Measurements from ENCODE around the gene HDGF. TPM values are rescaled to one million over a fixed set of nuclear protein-coding genes. Genes with fewer than 3 reads are reported as not detected.

Gene HDGF
- total and polyA plus RNA-seq, 7 experiments from 2014 or later: 25.0 to 224 (median 90.9) TPM

- Histone ChIP-seq H3K4me1 (ENCODE audit: control insufficient read depth in 2 of 2, insufficient read depth in 2 of 2, low read length in 2 of 2) (peaks cover 16 to 20% of the 10 kb centered on the region in 2 donors), H3K36me3 (ENCODE audit: control insufficient read depth in 2 of 3, insufficient read depth in 3 of 3, low read length in 3 of 3) (peaks cover 0 to 39% (median 8%) of the 10 kb centered on the region in 3 experiments), H3K27ac (ENCODE audit: low read depth, low read length) (peak overlapping the region; percentile 19), H3K27me3 (ENCODE audit: control insufficient read depth in 2 of 2, insufficient read depth in 2 of 2, low read length in 2 of 2) (no peaks in the 10 kb centered on the region), H3K4me3 (ENCODE audit: low read length) (no peak overlapping the region), H3K9me3 (ENCODE audit: control insufficient read depth in 2 of 3, low read length in 3 of 3) (no peaks in the 10 kb centered on the region)
- H3K36me3 Mint-ChIP-seq: peaks cover 0 to 19% (median 12%) of the 10 kb centered on the region in 5 donors
- POLR2A ChIA-PET: interaction anchor here (1.7 to 4.6 kb wide), 2 partner anchors 10 to 29 kb away, joined by 7 to 77 read pairs; partner anchors contain the start of genes ISG20L2, METTL25B and PRCC
- no peak overlapping the region for H3K4me3 Mint-ChIP-seq
- peak overlapping the region in 3 of 9 donors; percentile 38 to 68 (median 58) for H3K27ac Mint-ChIP-seq
- intact Hi-C loops (cut with micrococcal nuclease): no loop called here
- DNase-seq (no peak), ATAC-seq (no peak)
- H3K9me3 Mint-ChIP-seq: peaks cover 0 to 1% (median 0%) of the 10 kb centered on the region in 11 donors
- peaks cover 19 to 35% (median 31%) of the 10 kb centered on the region in 7 donors for H3K4me1 Mint-ChIP-seq
- CTCF ChIA-PET: interaction anchor here (1.3 kb wide), 1 partner anchor 10 kb away, joined by 3 read pairs; the partner anchor contains the start of genes ISG20L2 and METTL25B
- no peaks in the 10 kb centered on the region for H3K27me3 Mint-ChIP-seq
These were observed 13.1 kb downstream of the HDGF start for GRCh38 chr1:156738407-156738806.

- Mint-ChIP-seq H3K27me3 (no peaks in the 10 kb centered on the region), H3K4me1 (peaks cover 8 to 23% (median 18%) of the 10 kb centered on the region in 7 donors), H3K4me3 (no peak overlapping the region), H3K36me3 (peaks cover 0 to 11% (median 6%) of the 10 kb centered on the region in 5 donors), H3K27ac (no peak overlapping the region), H3K9me3 (no peaks in the 10 kb centered on the region)
- Histone ChIP-seq H3K4me3 (ENCODE audit: low read length) (no peak overlapping the region), H3K9me3 (ENCODE audit: control insufficient read depth in 2 of 3, low read length in 3 of 3) (no peaks in the 10 kb centered on the region), H3K27me3 (ENCODE audit: control insufficient read depth in 2 of 2, insufficient read depth in 2 of 2, low read length in 2 of 2) (no peaks in the 10 kb centered on the region), H3K4me1 (ENCODE audit: control insufficient read depth in 2 of 2, insufficient read depth in 2 of 2, low read length in 2 of 2) (peaks cover under 1 to 4% of the 10 kb centered on the region in 2 donors), H3K27ac (ENCODE audit: low read depth, low read length) (no peak overlapping the region), H3K36me3 (ENCODE audit: control insufficient read depth in 2 of 3, insufficient read depth in 3 of 3, low read length in 3 of 3) (peaks cover 0 to 28% (median 8%) of the 10 kb centered on the region in 3 experiments)
- ChIA-PET POLR2A (no interaction called here), CTCF (no interaction called here)
- ATAC-seq: no peak
- DNase-seq: no peak
- intact Hi-C loops (cut with micrococcal nuclease): no loop called here
These were observed 17.4 kb downstream of the HDGF start for GRCh38 chr1:156733989-156734584.

GRCh38 chr1:156728599-156729462, 22.6 kb downstream of the HDGF start, which contains the start of gene ISG20L2:
TSS of gene ISG20L2 (minus strand) at chr1:156728766. CDS start at chr1:156727652, 1,114 bp downstream.
- Mint-ChIP-seq H3K27ac (peak within 1 kb of the TSS in 4 of 9 donors; percentile 94 to 99 (median 98)), H3K36me3 (peaks cover 6 to 16% (median 14%) of the 10 kb centered on the region in 5 donors), H3K4me1 (peaks cover 18 to 35% (median 22%) of the 10 kb centered on the region in 7 donors), H3K4me3 (no peak within 1 kb of the TSS), H3K9me3 (no peaks in the 10 kb centered on the region), H3K27me3 (no peaks in the 10 kb centered on the region)
- peaks cover 38 to 40% of the 10 kb centered on the region in 2 donors for H3K4me1 ChIP-seq (ENCODE audit: control insufficient read depth in 2 of 2, insufficient read depth in 2 of 2, low read length in 2 of 2)
- CTCF ChIA-PET: interaction anchor here (0.6 to 6.9 kb wide), 9 partner anchors 10 to 164 kb away, joined by 3 to 234 read pairs (median 4); partner anchors contain the start of genes INSRR, MRPL24, NTRK1 and PEAR1
- no peaks in the 10 kb centered on the region for H3K27me3 ChIP-seq (ENCODE audit: control insufficient read depth in 2 of 2, insufficient read depth in 2 of 2, low read length in 2 of 2)
- intact Hi-C loops (cut with micrococcal nuclease): loop anchor here (1.0 to 10.0 kb wide), 11 partner anchors 12 to 394 kb away; partner anchors contain the start of genes CCT3 (in 2 of the 2), HDGF (in 2 of the 2), MRPL24 (in 2 of the 2) and PRCC (in 2 of the 2)
- peak within 1 kb of the TSS; percentile 97 for H3K4me3 ChIP-seq (ENCODE audit: low read length)
- peak within 1 kb of the TSS; percentile 95 for H3K27ac ChIP-seq (ENCODE audit: low read depth, low read length)
- peaks cover 4 to 20% (median 6%) of the 10 kb centered on the region in 3 experiments for H3K36me3 ChIP-seq (ENCODE audit: control insufficient read depth in 2 of 3, insufficient read depth in 3 of 3, low read length in 3 of 3)
- DNase-seq (peak; percentile 76 to 98 (median 94)), ATAC-seq (peak; percentile 96)
- H3K9me3 ChIP-seq (ENCODE audit: control insufficient read depth in 2 of 3, low read length in 3 of 3): no peaks in the 10 kb centered on the region
- POLR2A ChIA-PET: interaction anchor here (0.6 to 6.0 kb wide), 15 partner anchors 12 to 456 kb away, joined by 3 to 77 read pairs (median 7); partner anchors contain the start of genes HDGF, MEF2D, MRPL24 and PRCC

GRCh38 chr1:156727926-156728598, 23.4 kb downstream of the HDGF start, which contains the start of gene METTL25B:
TSS of gene METTL25B (plus strand) at chr1:156728469. CDS start at chr1:156729105, 636 bp downstream.
- CTCF ChIA-PET: interaction anchor here (0.6 to 6.9 kb wide), 14 partner anchors 9 to 237 kb away, joined by 3 to 234 read pairs (median 4); partner anchors contain the start of genes CRABP2, HDGF, INSRR and MRPL24
- peak within 1 kb of the TSS; percentile 97 for H3K4me3 ChIP-seq (ENCODE audit: low read length)
- peaks cover 9 to 28% (median 12%) of the 10 kb centered on the region in 3 experiments for H3K36me3 ChIP-seq (ENCODE audit: control insufficient read depth in 2 of 3, insufficient read depth in 3 of 3, low read length in 3 of 3)
- H3K9me3 ChIP-seq (ENCODE audit: control insufficient read depth in 2 of 3, low read length in 3 of 3): no peaks in the 10 kb centered on the region
- ATAC-seq: peak; percentile 70
- H3K27me3 ChIP-seq (ENCODE audit: control insufficient read depth in 2 of 2, insufficient read depth in 2 of 2, low read length in 2 of 2): no peaks in the 10 kb centered on the region
- H3K27ac ChIP-seq (ENCODE audit: low read depth, low read length): peak within 1 kb of the TSS; percentile 95
- no peak within 1 kb of the TSS for H3K4me3 Mint-ChIP-seq
- POLR2A ChIA-PET: interaction anchor here (1.1 to 6.0 kb wide), 12 partner anchors 12 to 227 kb away, joined by 3 to 77 read pairs (median 13); partner anchors contain the start of genes HDGF, MEF2D, MRPL24 and PRCC
- peaks cover 13 to 22% (median 19%) of the 10 kb centered on the region in 5 donors for H3K36me3 Mint-ChIP-seq
- no peaks in the 10 kb centered on the region for H3K9me3 Mint-ChIP-seq
- no peaks in the 10 kb centered on the region for H3K27me3 Mint-ChIP-seq
- peak within 1 kb of the TSS in 4 of 9 donors; percentile 94 to 99 (median 98) for H3K27ac Mint-ChIP-seq
- peak in 3 of 9 donors; percentile 71 to 83 (median 76) for DNase-seq
- H3K4me1 ChIP-seq (ENCODE audit: control insufficient read depth in 2 of 2, insufficient read depth in 2 of 2, low read length in 2 of 2): peaks cover 38 to 40% of the 10 kb centered on the region in 2 donors
- intact Hi-C loops (cut with micrococcal nuclease): loop anchor here (1.0 to 10.0 kb wide), 12 partner anchors 13 to 393 kb away; partner anchors contain the start of genes CCT3 (in 2 of the 2), HDGF (in 2 of the 2), MRPL24 (in 2 of the 2) and PRCC (in 2 of the 2)
- H3K4me1 Mint-ChIP-seq: peaks cover 20 to 42% (median 27%) of the 10 kb centered on the region in 7 donors

GRCh38 chr1:156727492-156727891, 24.0 kb downstream of the HDGF start:
- Histone ChIP-seq H3K27ac (ENCODE audit: low read depth, low read length) (peak overlapping the region; percentile 95), H3K4me3 (ENCODE audit: low read length) (peak overlapping the region; percentile 97), H3K9me3 (ENCODE audit: control insufficient read depth in 2 of 3, low read length in 3 of 3) (no peaks in the 10 kb centered on the region), H3K27me3 (ENCODE audit: control insufficient read depth in 2 of 2, insufficient read depth in 2 of 2, low read length in 2 of 2) (no peaks in the 10 kb centered on the region), H3K36me3 (ENCODE audit: control insufficient read depth in 2 of 3, insufficient read depth in 3 of 3, low read length in 3 of 3) (peaks cover 12 to 34% (median 16%) of the 10 kb centered on the region in 3 experiments), H3K4me1 (ENCODE audit: control insufficient read depth in 2 of 2, insufficient read depth in 2 of 2, low read length in 2 of 2) (peaks cover 38 to 40% of the 10 kb centered on the region in 2 donors)
- no peaks in the 10 kb centered on the region for H3K9me3 Mint-ChIP-seq
- H3K27ac Mint-ChIP-seq: peak overlapping the region in 4 of 9 donors; percentile 94 to 99 (median 98)
- intact Hi-C loops (cut with micrococcal nuclease): loop anchor here in 1 of 2 donors (2.0 to 10.0 kb wide), 5 partner anchors 21 to 393 kb away; partner anchors contain the start of genes CCT3, MEF2D and TSACC
- peaks cover 20 to 42% (median 27%) of the 10 kb centered on the region in 7 donors for H3K4me1 Mint-ChIP-seq
- H3K27me3 Mint-ChIP-seq: no peaks in the 10 kb centered on the region
- ChIA-PET POLR2A (interaction anchor here (0.8 to 6.0 kb wide), 12 partner anchors 13 to 131 kb away, joined by 3 to 77 read pairs (median 13); partner anchors contain the start of genes HDGF, MRPL24 and PRCC), CTCF (interaction anchor here (0.6 to 6.9 kb wide), 16 partner anchors 8 to 237 kb away, joined by 3 to 234 read pairs (median 8); partner anchors contain the start of genes CRABP2, HDGF, INSRR and MRPL24)
- peaks cover 10 to 20% (median 15%) of the 10 kb centered on the region in 5 donors for H3K36me3 Mint-ChIP-seq
- ATAC-seq (no peak), DNase-seq (no peak)
- H3K4me3 Mint-ChIP-seq: no peak overlapping the region

All from naive thymus-derived CD4-positive, alpha-beta T cell (primary cell).